OCI-LY7 (cell line): ENCODE results near the gene RALBP1. TPM values are rescaled to one million over a fixed set of nuclear protein-coding genes. Genes with fewer than 3 reads are reported as not detected.
"Not testable (repeated sequence)": the region's sequence is repeated elsewhere in the genome, so short reads cannot be mapped to it uniquely, and the experiment has no call there.

Source experiments
- BruUV-seq: library from RNA; stranded (reverse); fragments of 400-500 nt; replicated peaks from 2 replicates; lab custom pipeline; 2021; lab: Mats Ljungman, UMichigan
- CTCF ChIA-PET: fragments of 300-600 bp; sonication (Branson Sonifier 250); formaldehyde crosslinking; loops from one replicate; lab custom pipeline; 2022; ENCODE audit warnings: antibody characterized with exemption; ENCODE audit not compliant: unreplicated experiment; lab: Charles Lee
- POLR2A ChIA-PET: fragments of 300-600 bp; sonication (Branson Sonifier 250); formaldehyde crosslinking; loops from one replicate; lab custom pipeline; 2022; ENCODE audit warnings: antibody characterized with exemption; lab: Charles Lee
- DNase-seq: peaks from one replicate; pipeline ENCODE4 v3.0.0-alpha.2; 2015; ENCODE audit warnings: low spot score
- H2AFZ ChIP-seq: fragments of 200-600 bp; sonication (generic), shearing (Covaris generic); 2 replicates; pipeline ENCODE4 v1.6.1; 2014; ENCODE audit warnings: mild to moderate bottlenecking, antibody characterized with exemption, low read length, moderate library complexity
- H3K27ac ChIP-seq: fragments of 200-600 bp; sonication (generic); 2 replicates; pipeline ENCODE4 v1.5.1; 2014; ENCODE audit warnings: mixed run types, low read depth, mild to moderate bottlenecking, moderate library complexity, low read length, inconsistent platforms; ENCODE audit not compliant: poor library complexity, severe bottlenecking
- H3K36me3 ChIP-seq: fragments of 200-600 bp; sonication (generic); 2 replicates; pipeline ENCODE4 v1.6.1; 2014; ENCODE audit warnings: mild to moderate bottlenecking, antibody characterized with exemption, low read length, moderate library complexity, mixed read lengths; ENCODE audit not compliant: insufficient read depth
- H3K4me1 ChIP-seq: fragments of 200-600 bp; sonication (generic); 2 replicates; pipeline ENCODE4 v1.5.1; 2014; ENCODE audit warnings: mild to moderate bottlenecking, low read length; ENCODE audit not compliant: insufficient read depth, poor library complexity, severe bottlenecking
- H3K4me2 ChIP-seq: fragments of 200-600 bp; sonication (generic); 2 replicates; pipeline ENCODE4 v1.6.1; 2014; ENCODE audit warnings: mild to moderate bottlenecking, low read length
- H3K4me3 ChIP-seq: fragments of 200-600 bp; sonication (generic); 2 replicates; pipeline ENCODE4 v1.5.1; 2014; ENCODE audit warnings: mild to moderate bottlenecking, low read depth, low read length; ENCODE audit not compliant: poor library complexity, severe bottlenecking
- H3K79me2 ChIP-seq: fragments of 200-600 bp; sonication (generic); 2 replicates; pipeline ENCODE4 v1.6.1; 2016; ENCODE audit warnings: low read depth, mild to moderate bottlenecking, low read length, moderate library complexity, mixed read lengths; ENCODE audit not compliant: insufficient read depth
- H3K9me2 ChIP-seq: fragments of 200-600 bp; sonication (generic); 2 replicates; pipeline ENCODE4 v1.6.1; 2016; ENCODE audit warnings: mild to moderate bottlenecking, low read length, mixed read lengths; ENCODE audit not compliant: insufficient read depth
- H3K9me3 ChIP-seq: fragments of 200-600 bp; sonication (generic); 2 replicates; pipeline ENCODE4 v1.6.1; 2014; ENCODE audit warnings: mild to moderate bottlenecking, mixed run types, low read length, mixed read lengths
- H4K20me1 ChIP-seq: fragments of 200-600 bp; sonication (generic); 2 replicates; pipeline ENCODE4 v1.6.1; 2014; ENCODE audit warnings: mild to moderate bottlenecking, antibody characterized with exemption, low read length, moderate library complexity, mixed read lengths; ENCODE audit not compliant: insufficient read depth
- CTCF ChIP-seq: fragments of 200-600 bp; sonication (generic); conservative IDR thresholded peaks from 2 replicates; pipeline ENCODE4 v1.5.1; 2014; ENCODE audit warnings: mild to moderate bottlenecking, antibody characterized with exemption, low read length, moderate library complexity, mixed read lengths
- EZH2phosphoT487 ChIP-seq: fragments of 200-600 bp; sonication (generic); IDR thresholded peaks from 2 replicates; pipeline ENCODE4 v1.6.1; 2018; ENCODE audit warnings: low read depth, borderline replicate concordance, mild to moderate bottlenecking, mixed run types, antibody characterized with exemption, low read length, moderate library complexity, mixed read lengths
- intact Hi-C: fragments of 100-400 bp; cut with micrococcal nuclease; formaldehyde crosslinking; loops from one replicate; pipeline ENCODE4 v1.10.0; 2022; ENCODE audit not compliant: unreplicated experiment
- total RNA-seq, 2 experiments: library from RNA; depleted of rRNA in 1 of 2; stranded (reverse); fragments of >200 nt in 1 of 2; shearing (Covaris generic) in 1 of 2; gene quantifications; 2 replicates each; pipeline ENCODE4 v1.2.3, GENCODE V29; 2014 to 2022

The RALBP1 gene
- total RNA-seq, 2 experiments from 2014 or later = 78.5 to 96.0 TPM

GRCh38 chr18:9428301-9428706, 47.0 kb upstream of the RALBP1 start:
- Histone ChIP-seq H3K4me1 (no peaks in the 10 kb centered on the region), H2AFZ (no peak overlapping the region), H4K20me1 (no peaks in the 10 kb centered on the region), H3K9me2 (no peaks in the 10 kb centered on the region), H3K4me2 (no peak overlapping the region), H3K36me3 (no peaks in the 10 kb centered on the region), H3K27ac (no peak overlapping the region), H3K4me3 (no peak overlapping the region), H3K79me2 (no peaks in the 10 kb centered on the region), H3K9me3 (no peaks in the 10 kb centered on the region)
- ChIA-PET CTCF (no interaction called here), POLR2A (no interaction called here)
- BruUV-seq = no TSS peak
- intact Hi-C loops = no loop called here
- no peak for DNase-seq
- no peak for TF ChIP-seq EZH2phosphoT487
- no peak for TF ChIP-seq CTCF

- Histone ChIP-seq H3K79me2 (no peaks in the 10 kb centered on the region), H3K4me2 (no peak overlapping the region), H2AFZ (no peak overlapping the region), H3K9me3 (no peaks in the 10 kb centered on the region), H3K27ac (no peak overlapping the region), H3K4me3 (no peak overlapping the region), H3K36me3 (no peaks in the 10 kb centered on the region), H3K9me2 (no peaks in the 10 kb centered on the region), H4K20me1 (no peaks in the 10 kb centered on the region), H3K4me1 (no peaks in the 10 kb centered on the region)
- DNase-seq = no peak
- no TSS peak for BruUV-seq
- ChIA-PET CTCF (no interaction called here), POLR2A (interaction anchor here (0.5 kb wide), 1 partner anchor 95 kb away, joined by 4 read pairs; the partner anchor contains the start of gene TWSG1)
- no peak for TF ChIP-seq EZH2phosphoT487
- no peak for TF ChIP-seq CTCF
- intact Hi-C loops = no loop called here
Observed at GRCh38 chr18:9428862-9429661, 46.3 kb upstream of the RALBP1 start.

GRCh38 chr18:9429662-9429993, 45.7 kb upstream of the RALBP1 start:
- no peak for DNase-seq
- Histone ChIP-seq H3K36me3 (no peaks in the 10 kb centered on the region), H4K20me1 (no peaks in the 10 kb centered on the region), H3K79me2 (no peaks in the 10 kb centered on the region), H2AFZ (no peak overlapping the region), H3K4me3 (no peak overlapping the region), H3K9me2 (no peaks in the 10 kb centered on the region), H3K4me1 (no peaks in the 10 kb centered on the region), H3K9me3 (no peaks in the 10 kb centered on the region), H3K4me2 (no peak overlapping the region), H3K27ac (no peak overlapping the region)
- BruUV-seq = no TSS peak
- intact Hi-C loops = no loop called here
- TF ChIP-seq CTCF = no peak
- TF ChIP-seq EZH2phosphoT487 = no peak
- CTCF ChIA-PET = no interaction called here
- POLR2A ChIA-PET = interaction anchor here (0.5 to 0.6 kb wide), 2 partner anchors 33 to 95 kb away, joined by 3 to 4 read pairs; partner anchors contain the start of gene TWSG1

GRCh38 chr18:9430315-9430714, 45.0 kb upstream of the RALBP1 start:
- H2AFZ ChIP-seq, H3K4me2 ChIP-seq, H3K79me2 ChIP-seq, H3K9me3 ChIP-seq, H3K27ac ChIP-seq, H3K4me3 ChIP-seq, intact Hi-C loops, H4K20me1 ChIP-seq, CTCF ChIA-PET, H3K36me3 ChIP-seq, BruUV-seq, H3K9me2 ChIP-seq, DNase-seq, H3K4me1 ChIP-seq: not testable (repeated sequence)
- POLR2A ChIA-PET = interaction anchor here (0.6 kb wide), 1 partner anchor 32 kb away, joined by 3 read pairs; no protein-coding TSS in a partner anchor
